Natural killer cell (primary cell): ENCODE data around the gene ITLN1. TPM values are rescaled to one million over a fixed set of nuclear protein-coding genes. Genes with fewer than 3 reads are reported as not detected.

ENCODE experiments used
- ATAC-seq, 3 donors: fragments of 150-1000 bp in 2 of 3; fragments of 200-7000 bp in 1 of 3; cut with Tn5 transposase; 1 replicate in 1 of 3; 2 replicates in 2 of 3; pipeline ENCODE4 v1.10.0; 2021; ENCODE audit warnings: mild to moderate bottlenecking in 2 of 3, moderate library complexity in 2 of 3
- DNase-seq, 2 donors: peaks; one replicate each; pipeline versions ENCODE4 v3.0.0 to v3.0.0-alpha.2; 2013 to 2021; ENCODE audit warnings: mixed read lengths in 1 of 2
- H3K27ac ChIP-seq: one replicate; pipeline ENCODE4 v1.5.1; 2013; ENCODE audit warnings: mild to moderate bottlenecking, low read length
- H3K27me3 ChIP-seq: one replicate; pipeline ENCODE4 v1.6.1; 2013; ENCODE audit warnings: low read length; ENCODE audit not compliant: control insufficient read depth, insufficient read depth
- H3K36me3 ChIP-seq: one replicate; pipeline ENCODE4 v1.6.1; 2013; ENCODE audit warnings: low read length; ENCODE audit not compliant: control insufficient read depth, insufficient read depth
- H3K4me1 ChIP-seq: one replicate; pipeline ENCODE4 v1.6.1; 2013; ENCODE audit warnings: low read length; ENCODE audit not compliant: control insufficient read depth, insufficient read depth
- H3K4me3 ChIP-seq: one replicate; pipeline ENCODE4 v1.5.1; 2013; ENCODE audit warnings: low read length
- H3K9me3 ChIP-seq: one replicate; pipeline ENCODE4 v1.6.1; 2013; ENCODE audit warnings: low read length; ENCODE audit not compliant: control insufficient read depth, insufficient read depth
- H3K27ac Mint-ChIP-seq, 2 donors: one replicate each; pipeline ENCODE4 v1.8.0; 2022; ENCODE audit warnings: mild to moderate bottlenecking in 2 of 2, mixed read lengths in 2 of 2, moderate library complexity in 1 of 2
- H3K27me3 Mint-ChIP-seq, 2 donors: one replicate each; pipeline ENCODE4 v1.8.0; 2022; ENCODE audit warnings: low read depth in 2 of 2, mixed read lengths in 2 of 2
- H3K36me3 Mint-ChIP-seq: one replicate; pipeline ENCODE4 v1.8.0; 2022; ENCODE audit warnings: mixed read lengths
- H3K4me1 Mint-ChIP-seq, 2 donors: one replicate each; pipeline ENCODE4 v1.8.0; 2022; ENCODE audit warnings: mixed read lengths in 2 of 2
- H3K4me3 Mint-ChIP-seq: one replicate; pipeline ENCODE4 v1.8.0; 2022; ENCODE audit warnings: mild to moderate bottlenecking, moderate library complexity, mixed read lengths
- H3K9me3 Mint-ChIP-seq, 2 donors: one replicate each; pipeline ENCODE4 v1.8.0; 2022; ENCODE audit warnings: mixed read lengths in 2 of 2
- CTCF ChIP-seq: fragments of 200-600 bp; IDR thresholded peaks from one replicate; pipeline ENCODE4 v1.8.0; 2022; ENCODE audit warnings: antibody characterized with exemption
- WGBS: methylation state at CpG from one replicate; pipeline ENCODE4 v1.1.7; 2013; ENCODE audit warnings: missing lambda C conversion rate; ENCODE audit not compliant: insufficient coverage; 5-methylcytosine and 5-hydroxymethylcytosine counted together
- intact Hi-C: fragments of 100-400 bp; cut with micrococcal nuclease; formaldehyde crosslinking; loops from one replicate; pipeline ENCODE4 v1.14.2; 2022
- total RNA-seq, 4 donors: library from RNA; stranded (reverse); fragments of 120-200 nt in 1 of 4; gene quantifications; one replicate each; pipeline versions ENCODE4 v1.2.3 to v1.2.4, GENCODE V29; 2013 to 2022

Gene ITLN1
- total RNA-seq, 3 donors from 2014 or later (not counting 1 experiment from before 2014, with no cell fraction given): not detected

GRCh38 chr1:160910170-160910750 lies 25.3 kb upstream of the ITLN1 start:
- no peak for ATAC-seq
- intact Hi-C loops: no loop called here
- no peaks in the 10 kb centered on the region for H3K9me3 Mint-ChIP-seq
- no peaks in the 10 kb centered on the region for H3K27me3 ChIP-seq
- H3K36me3 ChIP-seq: no peaks in the 10 kb centered on the region
- no peaks in the 10 kb centered on the region for H3K27me3 Mint-ChIP-seq
- no peaks in the 10 kb centered on the region for H3K36me3 Mint-ChIP-seq
- no peak overlapping the region for H3K4me3 ChIP-seq
- no peak for TF ChIP-seq CTCF
- no peak overlapping the region for H3K27ac ChIP-seq
- no peak overlapping the region for H3K4me3 Mint-ChIP-seq
- no peak overlapping the region for H3K27ac Mint-ChIP-seq
- no peaks in the 10 kb centered on the region for H3K9me3 ChIP-seq
- H3K4me1 ChIP-seq: no peaks in the 10 kb centered on the region
- 70% methylated on average over 6 of the region's 6 CpGs for whole genome bisulfite sequencing
- H3K4me1 Mint-ChIP-seq: no peaks in the 10 kb centered on the region
- DNase-seq: no peak

- intact Hi-C loops: no loop called here
- H3K27me3 ChIP-seq: no peaks in the 10 kb centered on the region
- Mint-ChIP-seq H3K4me1 (no peaks in the 10 kb centered on the region), H3K27me3 (no peaks in the 10 kb centered on the region), H3K36me3 (no peaks in the 10 kb centered on the region), H3K4me3 (no peak overlapping the region), H3K27ac (no peak overlapping the region), H3K9me3 (no peaks in the 10 kb centered on the region)
- TF ChIP-seq CTCF: no peak
- no peaks in the 10 kb centered on the region for H3K4me1 ChIP-seq
- 90% methylated on average over 7 of the region's 7 CpGs for WGBS
- ATAC-seq: no peak
- H3K4me3 ChIP-seq: no peak overlapping the region
- H3K9me3 ChIP-seq: no peaks in the 10 kb centered on the region
- H3K36me3 ChIP-seq: no peaks in the 10 kb centered on the region
- DNase-seq: no peak
- H3K27ac ChIP-seq: no peak overlapping the region
Measured at GRCh38 chr1:160907976-160908375, 23.0 kb upstream of the ITLN1 start.

GRCh38 chr1:160905617-160905989 lies 20.6 kb upstream of the ITLN1 start:
- 92% methylated on average over 4 of the region's 4 CpGs for WGBS
- Histone ChIP-seq H3K9me3 (no peaks in the 10 kb centered on the region), H3K36me3 (no peaks in the 10 kb centered on the region), H3K4me3 (no peak overlapping the region), H3K27me3 (no peaks in the 10 kb centered on the region), H3K27ac (no peak overlapping the region), H3K4me1 (no peaks in the 10 kb centered on the region)
- Mint-ChIP-seq H3K9me3 (no peaks in the 10 kb centered on the region), H3K4me3 (no peak overlapping the region), H3K4me1 (no peaks in the 10 kb centered on the region), H3K27me3 (peaks cover 0 to 6% of the 10 kb centered on the region in 2 donors), H3K27ac (no peak overlapping the region), H3K36me3 (no peaks in the 10 kb centered on the region)
- DNase-seq (no peak), ATAC-seq (no peak)
- intact Hi-C loops: no loop called here
- no peak for TF ChIP-seq CTCF
